Lower leg skin (tissue), 4 donors: ENCODE measurements around the gene MAT1A. TPM values are rescaled to one million over a fixed set of nuclear protein-coding genes. Genes with fewer than 3 reads are reported as not detected.
A peak's percentile ranks its signal among the peaks of the same experiment; 100 is the strongest.

Experiments used
- DNase-seq, 2 donors: peaks; one replicate each; pipeline ENCODE4 v3.0.0-alpha.2; 2019; ENCODE audit warnings: low spot score in 2 of 2
- H3K4me3 ChIP-seq: fragments of 200-600 bp; sonication (generic); 2 replicates; pipeline ENCODE4 v1.5.1; 2017; ENCODE audit warnings: mild to moderate bottlenecking, low read depth; ENCODE audit not compliant: poor library complexity, severe bottlenecking
- POLR2A ChIP-seq, 2 donors: fragments of 450-650 bp; IDR thresholded peaks; one replicate each; pipeline ENCODE4 v1.6.1; 2016 to 2017; ENCODE audit warnings: antibody characterized with exemption in 2 of 2, mild to moderate bottlenecking in 1 of 2, moderate library complexity in 1 of 2
- WGBS, 2 donors: methylation state at CpG; one replicate each; pipeline ENCODE4 v1.1.5; 2018; 5-methylcytosine and 5-hydroxymethylcytosine counted together
- intact Hi-C: fragments of 100-400 bp; cut with DNase I; formaldehyde crosslinking; loops from one replicate; pipeline ENCODE4 v1.15.0; 2023; ENCODE audit warnings: low total_unique reads
- total RNA-seq, 4 donors: library from RNA; depleted of rRNA; stranded (reverse); fragments of >200 nt; gene quantifications; one replicate each; pipeline ENCODE4 v1.1.0, GENCODE V29; 2016
- TF ChIP-seq, protein P1 (sequence below), 3 donors: fragments of 450-650 bp; IDR thresholded peaks; one replicate each; pipeline ENCODE4 v1.5.1; 2016; ENCODE audit warnings: antibody characterized with exemption in 3 of 3, mild to moderate bottlenecking in 3 of 3, moderate library complexity in 2 of 3

The MAT1A gene
- total RNA-seq, 4 donors from 2014 or later: 4.6 to 12.1 (median 6.6) TPM

DNA sequence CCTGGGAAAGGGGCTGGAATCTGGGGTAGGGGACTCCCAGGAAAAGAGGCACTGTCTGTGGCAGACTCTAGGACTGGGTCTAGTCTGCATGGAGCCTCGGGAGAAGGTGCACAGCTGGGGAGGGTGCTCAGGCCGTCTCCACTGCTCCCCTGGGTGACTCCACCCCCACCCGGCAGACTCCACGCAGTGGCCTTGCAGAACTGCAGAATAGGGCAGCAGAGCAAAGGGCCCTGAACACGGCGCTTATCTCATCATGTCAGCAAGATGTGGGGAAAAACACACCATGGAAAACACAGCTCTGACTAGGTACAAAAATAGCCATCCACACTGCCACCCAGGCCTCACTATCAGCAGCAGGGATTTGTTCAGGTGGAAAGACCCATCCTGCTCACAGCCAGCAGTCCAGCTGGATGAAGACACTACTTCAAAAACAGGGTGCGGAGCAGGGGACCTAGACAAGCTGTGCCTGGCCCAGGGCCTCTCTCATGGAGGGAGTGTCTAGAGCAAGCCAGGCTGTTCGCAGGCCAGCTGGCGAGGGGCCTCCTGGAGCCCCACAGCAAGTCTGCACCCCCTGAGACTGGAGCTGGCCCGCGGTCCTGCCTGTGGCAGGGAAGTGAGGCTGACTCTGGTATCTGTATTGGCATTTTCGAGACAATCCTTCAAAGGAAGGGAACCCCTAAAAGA, 11.7 kb downstream of the MAT1A start:
- intact Hi-C loops: no loop called here
- 89 to 91% methylated on average over 12 of the region's 12 CpGs for WGBS, 2 donors
- no peak for TF ChIP-seq POLR2A (IDR thresholded peaks at IDR 0.05)
- TF ChIP-seq, protein P1, sequence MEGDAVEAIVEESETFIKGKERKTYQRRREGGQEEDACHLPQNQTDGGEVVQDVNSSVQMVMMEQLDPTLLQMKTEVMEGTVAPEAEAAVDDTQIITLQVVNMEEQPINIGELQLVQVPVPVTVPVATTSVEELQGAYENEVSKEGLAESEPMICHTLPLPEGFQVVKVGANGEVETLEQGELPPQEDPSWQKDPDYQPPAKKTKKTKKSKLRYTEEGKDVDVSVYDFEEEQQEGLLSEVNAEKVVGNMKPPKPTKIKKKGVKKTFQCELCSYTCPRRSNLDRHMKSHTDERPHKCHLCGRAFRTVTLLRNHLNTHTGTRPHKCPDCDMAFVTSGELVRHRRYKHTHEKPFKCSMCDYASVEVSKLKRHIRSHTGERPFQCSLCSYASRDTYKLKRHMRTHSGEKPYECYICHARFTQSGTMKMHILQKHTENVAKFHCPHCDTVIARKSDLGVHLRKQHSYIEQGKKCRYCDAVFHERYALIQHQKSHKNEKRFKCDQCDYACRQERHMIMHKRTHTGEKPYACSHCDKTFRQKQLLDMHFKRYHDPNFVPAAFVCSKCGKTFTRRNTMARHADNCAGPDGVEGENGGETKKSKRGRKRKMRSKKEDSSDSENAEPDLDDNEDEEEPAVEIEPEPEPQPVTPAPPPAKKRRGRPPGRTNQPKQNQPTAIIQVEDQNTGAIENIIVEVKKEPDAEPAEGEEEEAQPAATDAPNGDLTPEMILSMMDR (IDR thresholded peaks at IDR 0.05): no peak
- no peak overlapping the region for H3K4me3 ChIP-seq
- DNase-seq: peak; percentile 9 to 61

DNA sequence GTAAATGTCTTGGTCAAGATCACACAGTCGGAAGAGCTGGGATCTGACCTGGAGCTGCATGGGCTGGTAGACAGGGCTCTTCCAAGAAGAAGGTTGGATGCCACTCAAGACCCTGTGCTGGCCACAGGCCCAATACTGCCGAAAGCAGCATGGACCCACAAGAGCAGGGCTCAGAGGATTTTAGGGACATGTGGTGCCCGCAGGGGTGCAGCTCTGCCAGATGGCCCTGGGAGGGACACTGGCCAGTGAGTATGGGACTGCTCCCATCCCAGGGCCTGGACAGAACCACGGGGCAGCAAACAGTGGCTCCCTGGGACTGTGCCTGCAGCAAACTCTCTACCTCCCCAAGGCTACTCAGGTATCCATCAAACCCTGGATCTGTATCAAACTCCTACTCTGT, 12.4 kb downstream of the MAT1A start:
- 91 to 93% methylated on average over 4 of the region's 4 CpGs for WGBS, 2 donors
- DNase-seq: peak; percentile 7 to 81
- no peak for TF ChIP-seq POLR2A (IDR thresholded peaks at IDR 0.05)
- TF ChIP-seq, protein P1 (IDR thresholded peaks at IDR 0.05): no peak
- intact Hi-C loops: no loop called here
- H3K4me3 ChIP-seq: no peak overlapping the region

DNA sequence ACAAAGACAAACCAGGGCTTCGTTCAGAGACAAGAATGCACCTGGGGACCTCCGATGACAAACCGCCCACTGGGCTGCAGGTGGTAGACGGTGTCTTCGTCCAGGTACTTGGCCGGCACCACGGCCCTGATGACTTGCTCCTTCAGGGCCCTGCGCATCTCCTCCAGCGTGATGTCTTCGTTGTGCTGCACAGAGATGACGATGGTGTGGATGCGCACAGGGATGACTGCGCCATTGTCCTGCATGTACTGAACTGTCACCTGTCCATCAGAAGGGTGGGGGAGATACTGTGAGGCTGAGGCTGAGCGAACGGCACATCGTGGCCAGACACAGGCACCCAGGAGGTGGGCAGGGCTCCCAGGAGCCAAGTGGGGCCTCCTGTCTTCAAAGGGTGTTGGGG, 13.1 kb downstream of the MAT1A start:
- intact Hi-C loops: no loop called here
- peak; percentile 5 to 70 for DNase-seq
- H3K4me3 ChIP-seq: no peak overlapping the region
- 87 to 97% methylated on average over 16 of the region's 16 CpGs for WGBS, 2 donors
- TF ChIP-seq, protein P1 (IDR thresholded peaks at IDR 0.05): no peak
- TF ChIP-seq POLR2A (IDR thresholded peaks at IDR 0.05): no peak

DNA sequence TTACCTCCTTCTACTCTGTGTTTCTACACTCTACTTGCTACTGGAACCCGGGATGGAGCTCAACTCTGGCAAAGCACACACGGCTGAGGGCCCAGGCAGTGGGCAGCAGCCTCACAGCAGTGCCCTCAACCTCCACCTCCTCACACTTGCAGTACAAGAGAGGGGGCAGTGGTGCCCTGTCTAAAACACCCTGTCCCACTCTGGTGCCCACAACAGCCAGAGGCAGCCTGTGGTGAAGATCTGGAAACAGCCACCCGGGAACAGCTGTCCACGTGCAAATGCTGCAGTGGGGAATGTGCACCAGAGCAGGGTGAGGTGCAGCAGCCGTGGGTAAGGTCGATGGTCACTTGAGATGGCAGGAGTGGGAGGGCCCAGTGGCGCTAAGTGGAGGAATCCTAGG, 13.7 kb downstream of the MAT1A start:
- intact Hi-C loops: no loop called here

DNA sequence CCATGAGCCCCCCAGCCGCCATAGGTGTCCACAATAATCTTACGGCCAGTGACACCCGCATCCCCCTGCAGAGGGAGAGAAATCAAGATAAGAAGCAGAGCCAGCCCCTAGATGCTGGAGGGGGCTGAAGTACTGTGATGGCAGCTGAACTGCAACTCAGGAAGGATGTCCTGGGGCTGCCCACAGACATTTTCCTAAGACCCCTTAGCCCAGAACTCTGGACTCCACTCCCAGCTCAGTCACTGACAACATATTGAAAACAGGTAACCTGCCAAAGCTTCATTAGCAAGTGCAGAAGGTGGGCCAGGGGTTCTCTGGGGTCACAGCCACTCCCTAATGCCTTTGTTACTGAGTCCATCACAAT, 14.3 kb downstream of the MAT1A start:
- TF ChIP-seq, protein P1 (IDR thresholded peaks at IDR 0.05): no peak
- no peak for TF ChIP-seq POLR2A (IDR thresholded peaks at IDR 0.05)
- intact Hi-C loops: no loop called here
- 90 to 100% methylated on average over 3 of the region's 3 CpGs for WGBS, 2 donors
- peak in 1 of 2 donors; percentile 29 for DNase-seq
- no peak overlapping the region for H3K4me3 ChIP-seq

More for the DNA sequence above, 13.7 kb downstream of the MAT1A start:
- TF ChIP-seq, protein P1 (IDR thresholded peaks at IDR 0.05): no peak
- no peak for TF ChIP-seq POLR2A (IDR thresholded peaks at IDR 0.05)
- 83 to 88% methylated on average over 7 of the region's 7 CpGs for WGBS, 2 donors
- no peak overlapping the region for H3K4me3 ChIP-seq
- peak in 1 of 2 donors; percentile 70 for DNase-seq
